ENCODE results near the gene GATA5. TPM values are rescaled to one million over a fixed set of nuclear protein-coding genes. Genes with fewer than 3 reads are reported as not detected.

GATA5 gene
- total and polyA plus RNA-seq, 10 of the 15 experiments (the other 5 are each of a cell fraction or from before 2014, with no cell fraction given), result not detected

DNA sequence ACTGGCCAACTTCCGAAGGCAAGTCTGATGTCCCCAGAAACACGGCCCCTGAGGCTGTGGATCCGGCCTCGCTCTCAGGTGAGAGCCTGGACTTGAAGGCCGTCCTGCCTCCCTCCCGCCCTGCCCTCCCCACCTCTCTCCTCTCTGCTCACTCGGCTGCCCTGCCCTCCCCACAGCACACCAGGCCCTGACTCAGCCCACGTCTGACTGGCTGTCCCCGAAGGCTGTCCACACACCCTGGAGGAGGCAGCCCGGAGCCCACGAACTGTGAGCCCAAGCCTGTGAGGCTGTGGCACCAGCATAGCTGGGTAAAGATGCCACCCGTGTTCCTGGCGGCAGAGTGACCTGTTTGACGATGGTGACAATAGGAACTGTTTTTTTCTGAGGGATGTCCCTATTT lies 16.3 kb downstream of the GATA5 start:
- Histone ChIP-seq H3K79me2 (ENCODE audit: control insufficient read depth, insufficient read depth, low read length) (no peaks in the 10 kb centered on the region), H3K9ac (ENCODE audit: control insufficient read depth, insufficient read depth, low read length) (no peak overlapping the region), H4K20me1 (ENCODE audit: control insufficient read depth, insufficient read depth) (no peaks in the 10 kb centered on the region), H2AFZ (ENCODE audit: control insufficient read depth, low read depth, low read length) (no peak overlapping the region), H3K4me3 (no peak overlapping the region), H3K27ac (ENCODE audit: control insufficient read depth, insufficient read depth) (no peak overlapping the region), H3K27me3 (replicated peaks in 1 of 2; ENCODE audit: control insufficient read depth in 2 of 2, insufficient read depth in 2 of 2, low read length in 1 of 2) (peaks cover 0 to 3% of the 10 kb centered on the region in 2 experiments; a peak in 3 of 4 replicates), H3K4me2 (ENCODE audit: control insufficient read depth, insufficient read depth) (no peak overlapping the region), H3K9me3 (replicated peaks; ENCODE audit: control insufficient read depth, insufficient read depth, low read length) (no peaks in the 10 kb centered on the region), H3K36me3 (ENCODE audit: control insufficient read depth in 2 of 2, insufficient read depth in 2 of 2, low read length in 1 of 2) (no peaks in the 10 kb centered on the region), H3K4me1 (ENCODE audit: control insufficient read depth, insufficient read depth, low read length) (no peaks in the 10 kb centered on the region)
- CTCF ChIA-PET, result no interaction called here
- RAD21 ChIA-PET (ENCODE audit: unreplicated experiment), result no interaction called here
- ATAC-seq, result no peak
- no peak for TF ChIP-seq EGR1 (IDR thresholded peaks at IDR 0.05; ENCODE audit: borderline replicate concordance in 1 of 2, low read depth in 2 of 2, low read length in 2 of 2)
- POLR2A ChIA-PET, result no interaction called here
- FAIRE-seq, result no peak
- no peak for DNase-seq (ENCODE audit: low read depth, low spot score)
- BruUV-seq (replicated peaks), result no TSS peak
- SMC1A ChIA-PET (ENCODE audit: uncharacterized antibody, unreplicated experiment), result no interaction called here
- intact Hi-C loops (cut with micrococcal nuclease; ENCODE audit: unreplicated experiment) (no loop called here), in situ Hi-C loops (cut with MboI) (no loop called here)
- 16% methylated on average over 8 of the region's 14 CpGs for WGBS (ENCODE audit: insufficient coverage, insufficient replicate concordance, low lambda C conversion rate, missing lambda C conversion rate)

DNA sequence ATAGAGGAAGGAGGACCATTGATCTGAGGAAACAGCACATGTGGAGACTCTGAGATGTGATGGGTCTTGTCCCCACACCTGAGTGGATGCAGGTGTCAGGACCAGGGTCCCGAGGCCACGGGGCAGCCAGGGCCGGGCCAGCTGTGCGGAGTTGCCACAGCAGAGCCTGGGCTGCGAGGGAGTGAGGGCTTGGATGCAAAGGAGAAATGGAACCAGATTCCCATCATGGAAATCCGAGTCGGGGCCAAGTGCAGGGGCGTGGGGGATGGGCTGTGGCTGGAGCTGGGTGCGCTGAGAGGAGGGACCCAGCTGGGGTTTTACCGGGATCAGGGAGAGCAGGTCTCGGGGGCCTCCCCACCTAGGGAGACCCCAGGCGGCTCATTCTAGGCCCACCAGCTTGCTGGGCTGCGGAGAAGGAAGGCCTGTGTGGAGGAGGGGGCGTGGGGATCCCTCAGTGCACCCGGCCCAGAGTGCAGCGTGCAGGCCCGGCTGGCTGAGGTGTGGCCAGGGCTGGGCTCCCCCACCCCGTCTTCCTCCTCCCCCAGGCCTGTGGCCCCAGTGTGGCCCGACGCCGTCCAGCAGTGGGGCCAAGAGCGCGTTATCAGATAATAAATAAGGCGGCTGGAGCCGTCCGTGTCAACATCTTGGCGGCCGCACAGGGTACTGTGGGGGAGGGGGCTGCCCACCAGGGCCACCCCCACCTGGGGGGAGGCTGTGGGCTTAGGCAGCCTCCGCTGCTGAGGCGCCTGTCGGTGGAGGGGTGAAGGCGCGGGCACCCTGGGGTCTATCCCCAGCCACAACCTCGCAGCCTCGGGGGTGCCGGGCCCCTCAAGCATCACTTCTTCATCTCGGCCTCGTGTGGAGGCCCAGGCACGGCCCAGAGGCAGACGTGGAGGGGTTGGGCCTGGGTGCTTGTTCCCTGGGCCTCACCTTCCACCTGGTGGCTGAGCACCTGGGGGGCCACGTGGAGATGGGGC lies 17.2 kb downstream of the GATA5 start:
- Histone ChIP-seq H3K4me1 (ENCODE audit: control insufficient read depth, insufficient read depth, low read length) (no peaks in the 10 kb centered on the region), H2AFZ (ENCODE audit: control insufficient read depth, low read depth, low read length) (no peak overlapping the region), H3K36me3 (ENCODE audit: control insufficient read depth in 2 of 2, insufficient read depth in 2 of 2, low read length in 1 of 2) (no peaks in the 10 kb centered on the region), H3K9ac (ENCODE audit: control insufficient read depth, insufficient read depth, low read length) (no peak overlapping the region), H3K4me3 (no peak overlapping the region), H3K4me2 (ENCODE audit: control insufficient read depth, insufficient read depth) (no peak overlapping the region), H3K27me3 (replicated peaks in 1 of 2; ENCODE audit: control insufficient read depth in 2 of 2, insufficient read depth in 2 of 2, low read length in 1 of 2) (peaks cover 0 to 3% of the 10 kb centered on the region in 2 experiments; a peak in 3 of 4 replicates), H3K9me3 (replicated peaks; ENCODE audit: control insufficient read depth, insufficient read depth, low read length) (no peaks in the 10 kb centered on the region), H3K79me2 (ENCODE audit: control insufficient read depth, insufficient read depth, low read length) (no peaks in the 10 kb centered on the region), H4K20me1 (ENCODE audit: control insufficient read depth, insufficient read depth) (no peaks in the 10 kb centered on the region), H3K27ac (ENCODE audit: control insufficient read depth, insufficient read depth) (no peak overlapping the region)
- intact Hi-C loops (cut with micrococcal nuclease; ENCODE audit: unreplicated experiment) (no loop called here), in situ Hi-C loops (cut with MboI) (no loop called here)
- DNase-seq (ENCODE audit: low read depth, low spot score), result no peak
- FAIRE-seq, result no peak
- CTCF ChIA-PET, result no interaction called here
- ATAC-seq, result no peak
- no TSS peak for BruUV-seq (replicated peaks)
- RAD21 ChIA-PET (ENCODE audit: unreplicated experiment), result no interaction called here
- POLR2A ChIA-PET, result no interaction called here
- SMC1A ChIA-PET (ENCODE audit: uncharacterized antibody, unreplicated experiment), result no interaction called here
- WGBS (ENCODE audit: insufficient coverage, insufficient replicate concordance, low lambda C conversion rate, missing lambda C conversion rate), result 44% methylated on average over 41 of the region's 41 CpGs
- TF ChIP-seq, protein P1, sequence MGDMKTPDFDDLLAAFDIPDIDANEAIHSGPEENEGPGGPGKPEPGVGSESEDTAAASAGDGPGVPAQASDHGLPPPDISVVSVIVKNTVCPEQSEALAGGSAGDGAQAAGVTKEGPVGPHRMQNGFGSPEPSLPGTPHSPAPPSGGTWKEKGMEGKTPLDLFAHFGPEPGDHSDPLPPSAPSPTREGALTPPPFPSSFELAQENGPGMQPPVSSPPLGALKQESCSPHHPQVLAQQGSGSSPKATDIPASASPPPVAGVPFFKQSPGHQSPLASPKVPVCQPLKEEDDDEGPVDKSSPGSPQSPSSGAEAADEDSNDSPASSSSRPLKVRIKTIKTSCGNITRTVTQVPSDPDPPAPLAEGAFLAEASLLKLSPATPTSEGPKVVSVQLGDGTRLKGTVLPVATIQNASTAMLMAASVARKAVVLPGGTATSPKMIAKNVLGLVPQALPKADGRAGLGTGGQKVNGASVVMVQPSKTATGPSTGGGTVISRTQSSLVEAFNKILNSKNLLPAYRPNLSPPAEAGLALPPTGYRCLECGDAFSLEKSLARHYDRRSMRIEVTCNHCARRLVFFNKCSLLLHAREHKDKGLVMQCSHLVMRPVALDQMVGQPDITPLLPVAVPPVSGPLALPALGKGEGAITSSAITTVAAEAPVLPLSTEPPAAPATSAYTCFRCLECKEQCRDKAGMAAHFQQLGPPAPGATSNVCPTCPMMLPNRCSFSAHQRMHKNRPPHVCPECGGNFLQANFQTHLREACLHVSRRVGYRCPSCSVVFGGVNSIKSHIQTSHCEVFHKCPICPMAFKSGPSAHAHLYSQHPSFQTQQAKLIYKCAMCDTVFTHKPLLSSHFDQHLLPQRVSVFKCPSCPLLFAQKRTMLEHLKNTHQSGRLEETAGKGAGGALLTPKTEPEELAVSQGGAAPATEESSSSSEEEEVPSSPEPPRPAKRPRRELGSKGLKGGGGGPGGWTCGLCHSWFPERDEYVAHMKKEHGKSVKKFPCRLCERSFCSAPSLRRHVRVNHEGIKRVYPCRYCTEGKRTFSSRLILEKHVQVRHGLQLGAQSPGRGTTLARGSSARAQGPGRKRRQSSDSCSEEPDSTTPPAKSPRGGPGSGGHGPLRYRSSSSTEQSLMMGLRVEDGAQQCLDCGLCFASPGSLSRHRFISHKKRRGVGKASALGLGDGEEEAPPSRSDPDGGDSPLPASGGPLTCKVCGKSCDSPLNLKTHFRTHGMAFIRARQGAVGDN (IDR thresholded peaks at IDR 0.05), result no peak
- no peak for TF ChIP-seq ZNF384 (IDR thresholded peaks at IDR 0.05; ENCODE audit: borderline replicate concordance, low read depth, low read length)
- TF ChIP-seq, protein P2, sequence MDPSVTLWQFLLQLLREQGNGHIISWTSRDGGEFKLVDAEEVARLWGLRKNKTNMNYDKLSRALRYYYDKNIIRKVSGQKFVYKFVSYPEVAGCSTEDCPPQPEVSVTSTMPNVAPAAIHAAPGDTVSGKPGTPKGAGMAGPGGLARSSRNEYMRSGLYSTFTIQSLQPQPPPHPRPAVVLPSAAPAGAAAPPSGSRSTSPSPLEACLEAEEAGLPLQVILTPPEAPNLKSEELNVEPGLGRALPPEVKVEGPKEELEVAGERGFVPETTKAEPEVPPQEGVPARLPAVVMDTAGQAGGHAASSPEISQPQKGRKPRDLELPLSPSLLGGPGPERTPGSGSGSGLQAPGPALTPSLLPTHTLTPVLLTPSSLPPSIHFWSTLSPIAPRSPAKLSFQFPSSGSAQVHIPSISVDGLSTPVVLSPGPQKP (IDR thresholded peaks at IDR 0.05; ENCODE audit: low read depth, low read length), result no peak
- no peak for TF ChIP-seq KAT2A (conservative IDR thresholded peaks at IDR 0.05; ENCODE audit: control insufficient read depth, low read depth, low read length)
- TF ChIP-seq, protein P3, sequence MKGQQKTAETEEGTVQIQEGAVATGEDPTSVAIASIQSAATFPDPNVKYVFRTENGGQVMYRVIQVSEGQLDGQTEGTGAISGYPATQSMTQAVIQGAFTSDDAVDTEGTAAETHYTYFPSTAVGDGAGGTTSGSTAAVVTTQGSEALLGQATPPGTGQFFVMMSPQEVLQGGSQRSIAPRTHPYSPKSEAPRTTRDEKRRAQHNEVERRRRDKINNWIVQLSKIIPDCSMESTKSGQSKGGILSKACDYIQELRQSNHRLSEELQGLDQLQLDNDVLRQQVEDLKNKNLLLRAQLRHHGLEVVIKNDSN (IDR thresholded peaks at IDR 0.05; ENCODE audit: borderline replicate concordance, extremely low read length, insufficient read depth, low read depth, low read length), result no peak
- TF ChIP-seq SIN3A (IDR thresholded peaks at IDR 0.05; ENCODE audit: low read depth, low read length), result no peak
